IMR-90 (cell line): ENCODE data around the gene EPS15. TPM values are rescaled to one million over a fixed set of nuclear protein-coding genes. Genes with fewer than 3 reads are reported as not detected.

ENCODE experiments used
- ATAC-seq: fragments of 200-7000 bp; cut with Tn5 transposase; 2 replicates; pipeline ENCODE4 v1.9.1; 2020; ENCODE audit warnings: low read depth, mild to moderate bottlenecking, moderate library complexity
- BruUV-seq: library from RNA; stranded (reverse); fragments of 400-500 nt; replicated peaks from 2 replicates; lab custom pipeline; 2021; lab: Mats Ljungman, UMichigan
- CTCF ChIA-PET: fragments of 300-600 bp; formaldehyde crosslinking; extraction: SDS; loops from one replicate; lab custom pipeline; 2021; ENCODE audit warnings: antibody characterized with exemption; lab: Yijun Ruan, JAX
- POLR2A ChIA-PET: fragments of 300-600 bp; sonication (Branson Sonifier 250); formaldehyde crosslinking; loops from one replicate; lab custom pipeline; 2022; ENCODE audit warnings: antibody characterized with exemption; ENCODE audit not compliant: unreplicated experiment; lab: Charles Lee
- DNase-seq: peaks from one replicate; pipeline ENCODE4 v3.0.0; 2013
- H2AFZ ChIP-seq: replicated peaks from 2 replicates; pipeline ENCODE3; 2013; ENCODE audit warnings: low read length, mild to moderate bottlenecking; ENCODE audit not compliant: poor library complexity
- H2AK5ac ChIP-seq: 2 replicates; pipeline ENCODE4 v1.6.1; 2013; ENCODE audit warnings: low read depth, low read length, inconsistent platforms
- H2AK9ac ChIP-seq: replicated peaks from 2 replicates; pipeline ENCODE3; 2013; ENCODE audit warnings: mild to moderate bottlenecking, low read depth, low read length, moderate library complexity; ENCODE audit not compliant: poor library complexity
- H2BK120ac ChIP-seq: 2 replicates; pipeline ENCODE4 v1.6.1; 2013; ENCODE audit warnings: low read depth, low read length, inconsistent platforms
- H2BK15ac ChIP-seq: 3 replicates; pipeline ENCODE4 v1.6.1; 2013; ENCODE audit warnings: low read depth, low read length, inconsistent platforms
- H2BK20ac ChIP-seq: 2 replicates; pipeline ENCODE4 v1.6.1; 2013; ENCODE audit warnings: low read depth, mild to moderate bottlenecking, inconsistent platforms, low read length, moderate library complexity
- H2BK5ac ChIP-seq: 2 replicates; pipeline ENCODE4 v1.6.1; 2013; ENCODE audit warnings: mild to moderate bottlenecking, low read depth, low read length, inconsistent platforms; ENCODE audit not compliant: poor library complexity, severe bottlenecking
- H3K14ac ChIP-seq: replicated peaks from 2 replicates; pipeline ENCODE4 v1.6.1; 2013; ENCODE audit warnings: low read depth, low read length, inconsistent platforms
- H3K18ac ChIP-seq: 2 replicates; pipeline ENCODE4 v1.6.1; 2013; ENCODE audit warnings: low read depth, low read length, control low read depth
- H3K23ac ChIP-seq: 2 replicates; pipeline ENCODE4 v1.6.1; 2013; ENCODE audit warnings: low read depth, low read length, inconsistent platforms
- H3K27ac ChIP-seq: 2 replicates; pipeline ENCODE4 v1.5.1; 2013; ENCODE audit warnings: mild to moderate bottlenecking, control low read depth, low read length; ENCODE audit not compliant: insufficient read depth
- H3K27me3 ChIP-seq: 2 replicates; pipeline ENCODE4 v1.6.1; 2013; ENCODE audit warnings: low read length; ENCODE audit not compliant: control insufficient read depth, insufficient read depth
- H3K36me3 ChIP-seq: 2 replicates; pipeline ENCODE4 v1.6.1; 2013; ENCODE audit warnings: low read length, mixed read lengths; ENCODE audit not compliant: control insufficient read depth, insufficient read depth
- H3K4ac ChIP-seq: 2 replicates; pipeline ENCODE4 v1.6.1; 2013; ENCODE audit warnings: low read depth, low read length, inconsistent platforms
- H3K4me1 ChIP-seq: 2 replicates; pipeline ENCODE4 v1.6.1; 2013; ENCODE audit warnings: low read length, mixed read lengths; ENCODE audit not compliant: control insufficient read depth, insufficient read depth
- H3K4me2 ChIP-seq: 2 replicates; pipeline ENCODE4 v1.6.1; 2013; ENCODE audit warnings: low read depth, mild to moderate bottlenecking, control low read depth, low read length, moderate library complexity
- H3K4me3 ChIP-seq: 2 replicates; pipeline ENCODE4 v1.5.1; 2013; ENCODE audit warnings: low read depth, mild to moderate bottlenecking, control low read depth, low read length, moderate library complexity; ENCODE audit not compliant: insufficient read depth
- H3K56ac ChIP-seq: 2 replicates; pipeline ENCODE4 v1.6.1; 2013; ENCODE audit warnings: low read length, inconsistent platforms; ENCODE audit not compliant: insufficient read depth; ENCODE audit errors: extremely low read depth
- H3K79me1 ChIP-seq, 2 experiments: 2 replicates each; pipeline ENCODE4 v1.6.1; 2013; ENCODE audit warnings: low read length in 2 of 2, inconsistent platforms in 1 of 2, low read depth in 1 of 2
- H3K9ac ChIP-seq: 2 replicates; pipeline ENCODE4 v1.6.1; 2013; ENCODE audit warnings: low read depth, low read length, control low read depth
- H3K9me1 ChIP-seq: 2 replicates; pipeline ENCODE4 v1.6.1; 2013; ENCODE audit warnings: low read length, inconsistent platforms; ENCODE audit not compliant: insufficient read depth
- H3K9me3 ChIP-seq: 2 replicates; pipeline ENCODE4 v1.6.1; 2013; ENCODE audit warnings: low read length; ENCODE audit not compliant: control insufficient read depth, insufficient read depth
- H4K20me1 ChIP-seq: 2 replicates; pipeline ENCODE4 v1.6.1; 2013; ENCODE audit warnings: low read length, inconsistent platforms; ENCODE audit not compliant: insufficient read depth
- H4K5ac ChIP-seq: 2 replicates; pipeline ENCODE4 v1.6.1; 2013; ENCODE audit warnings: mild to moderate bottlenecking, low read depth, low read length, control low read depth
- H4K8ac ChIP-seq, 2 experiments: 2 replicates each; pipeline ENCODE4 v1.6.1; 2013; ENCODE audit warnings: low read depth in 2 of 2, low read length in 2 of 2, control low read depth in 1 of 2, inconsistent platforms in 1 of 2
- H4K91ac ChIP-seq: 2 replicates; pipeline ENCODE4 v1.6.1; 2013; ENCODE audit warnings: low read depth, low read length, inconsistent platforms; ENCODE audit not compliant: insufficient read depth
- BHLHE40 ChIP-seq: fragments of 150-350 bp; IDR thresholded peaks from 2 replicates; pipeline ENCODE4 v1.6.1; 2016; ENCODE audit warnings: mild to moderate bottlenecking, low read depth, low read length
- CHD1 ChIP-seq: IDR thresholded peaks from 2 replicates; pipeline ENCODE4 v1.6.1; 2012; ENCODE audit warnings: low read depth, low read length, improper control_type of control experiment
- MAZ ChIP-seq: IDR thresholded peaks from 2 replicates; pipeline ENCODE4 v1.6.1; 2012; ENCODE audit warnings: low read depth, mild to moderate bottlenecking, low read length, improper control_type of control experiment, moderate library complexity, borderline replicate concordance
- POLR2A ChIP-seq: IDR thresholded peaks from 2 replicates; pipeline ENCODE4 v1.6.1; 2012; ENCODE audit warnings: mild to moderate bottlenecking, low read depth, low read length
- RCOR1 ChIP-seq: IDR thresholded peaks from 2 replicates; pipeline ENCODE4 v1.6.1; 2012; ENCODE audit warnings: mild to moderate bottlenecking, low read length, improper control_type of control experiment; ENCODE audit not compliant: insufficient replicate concordance
- RFX5 ChIP-seq: IDR thresholded peaks from 2 replicates; pipeline ENCODE4 v1.8.0; 2012; ENCODE audit warnings: low read depth, mild to moderate bottlenecking, low read length, moderate library complexity
- SMC3 ChIP-seq: fragments of 150-350 bp; IDR thresholded peaks from 2 replicates; pipeline ENCODE4 v1.6.1; 2016; ENCODE audit warnings: low read depth, mild to moderate bottlenecking, antibody characterized with exemption, low read length, moderate library complexity
- dilution Hi-C: fragments of 300-500 bp; cut with HindIII; formaldehyde crosslinking; loops from one replicate; pipeline ENCODE4 v1.14.3; 2018; ENCODE audit warnings: low sequenced_read_pairs; ENCODE audit not compliant: unreplicated experiment
- in situ Hi-C: fragments of 300-500 bp; cut with MboI; formaldehyde crosslinking; loops from 3 replicates; pipeline ENCODE4 v1.14.3; 2019; ENCODE audit warnings: low sequenced_read_pairs, inconsistent platforms, mixed read lengths
- intact Hi-C: fragments of 100-400 bp; cut with micrococcal nuclease; formaldehyde crosslinking; loops from 2 replicates; pipeline ENCODE4 v1.10.0; 2022
- polyA plus RNA-seq, 3 experiments: library from polyadenylated mRNA; depleted of rRNA; stranded (reverse); fragments of >200 nt; gene quantifications; 2 replicates each; pipeline ENCODE4 v1.2.3, GENCODE V29; 2012; ENCODE audit warnings: low replicate concordance in 1 of 3
- total RNA-seq: library from RNA; depleted of rRNA; stranded (reverse); fragments of >200 nt; gene quantifications from 2 replicates; pipeline ENCODE4 v1.2.3, GENCODE V29; 2012
- TF ChIP-seq, protein P1 (sequence below): fragments of 150-350 bp; IDR thresholded peaks from 2 replicates; pipeline ENCODE4 v1.6.1; 2016; ENCODE audit warnings: low read depth, mild to moderate bottlenecking, low read length, moderate library complexity, borderline replicate concordance
- TF ChIP-seq, protein P2 (sequence below): fragments of 150-350 bp; IDR thresholded peaks from 2 replicates; pipeline ENCODE4 v1.6.1; 2017; ENCODE audit warnings: mild to moderate bottlenecking, antibody characterized with exemption, low read length, low read depth

EPS15 gene
- total and polyA plus RNA-seq, 2 of the 4 experiments (the other 2 are of a cell fraction): 17.6 to 38.0 TPM

DNA sequence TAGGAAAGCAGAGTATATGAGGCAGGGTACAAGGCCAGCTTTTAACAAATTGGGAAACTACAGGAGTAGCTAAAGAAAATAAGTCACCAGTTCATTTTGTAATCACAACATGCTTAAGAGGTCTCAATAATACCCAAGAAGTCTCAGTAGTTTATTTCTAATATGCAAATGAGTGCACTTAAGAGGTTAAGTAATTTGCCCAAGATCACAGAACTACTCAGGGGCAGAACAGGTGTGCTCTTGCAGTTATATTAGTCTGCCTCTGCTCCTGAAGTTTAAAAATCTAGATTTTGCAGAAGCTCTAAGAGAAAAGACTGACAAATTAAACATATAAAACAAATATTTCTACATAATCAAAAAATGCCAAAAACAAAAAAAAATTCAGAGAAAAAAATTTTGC, 6.9 kb downstream of the EPS15 start:
- Histone ChIP-seq H4K5ac (no peak overlapping the region), H3K79me1 (peaks cover 10 to 53% of the 10 kb centered on the region in 2 experiments), H3K9ac (no peak overlapping the region), H3K4me2 (no peak overlapping the region), H3K27ac (no peak overlapping the region), H2AK9ac (no peak overlapping the region), H3K23ac (no peak overlapping the region), H3K14ac (no peak overlapping the region), H3K9me1 (no peaks in the 10 kb centered on the region), H4K8ac (no peak overlapping the region), H3K27me3 (no peaks in the 10 kb centered on the region), H3K56ac (no peak overlapping the region), H3K36me3 (no peaks in the 10 kb centered on the region), H2AK5ac (no peak overlapping the region), H3K4me1 (peaks cover 3% of the 10 kb centered on the region; the same call in 1 of the 2 replicates), H2BK20ac (no peak overlapping the region), H2BK120ac (no peak overlapping the region), H3K18ac (no peak overlapping the region), H3K4ac (no peak overlapping the region), H3K4me3 (no peak overlapping the region), H2BK15ac (no peak overlapping the region), H2BK5ac (no peak overlapping the region), H2AFZ (no peak overlapping the region), H4K20me1 (peaks cover 18% of the 10 kb centered on the region; the same call in 1 of the 2 replicates), H3K9me3 (no peaks in the 10 kb centered on the region), H4K91ac (no peak overlapping the region)
- TF ChIP-seq POLR2A (no peak), BHLHE40 (no peak), CHD1 (no peak), SMC3 (no peak), RFX5 (no peak), MAZ (no peak), RCOR1 (no peak)
- TF ChIP-seq, protein P1, sequence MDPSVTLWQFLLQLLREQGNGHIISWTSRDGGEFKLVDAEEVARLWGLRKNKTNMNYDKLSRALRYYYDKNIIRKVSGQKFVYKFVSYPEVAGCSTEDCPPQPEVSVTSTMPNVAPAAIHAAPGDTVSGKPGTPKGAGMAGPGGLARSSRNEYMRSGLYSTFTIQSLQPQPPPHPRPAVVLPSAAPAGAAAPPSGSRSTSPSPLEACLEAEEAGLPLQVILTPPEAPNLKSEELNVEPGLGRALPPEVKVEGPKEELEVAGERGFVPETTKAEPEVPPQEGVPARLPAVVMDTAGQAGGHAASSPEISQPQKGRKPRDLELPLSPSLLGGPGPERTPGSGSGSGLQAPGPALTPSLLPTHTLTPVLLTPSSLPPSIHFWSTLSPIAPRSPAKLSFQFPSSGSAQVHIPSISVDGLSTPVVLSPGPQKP: no peak
- TF ChIP-seq, protein P2, sequence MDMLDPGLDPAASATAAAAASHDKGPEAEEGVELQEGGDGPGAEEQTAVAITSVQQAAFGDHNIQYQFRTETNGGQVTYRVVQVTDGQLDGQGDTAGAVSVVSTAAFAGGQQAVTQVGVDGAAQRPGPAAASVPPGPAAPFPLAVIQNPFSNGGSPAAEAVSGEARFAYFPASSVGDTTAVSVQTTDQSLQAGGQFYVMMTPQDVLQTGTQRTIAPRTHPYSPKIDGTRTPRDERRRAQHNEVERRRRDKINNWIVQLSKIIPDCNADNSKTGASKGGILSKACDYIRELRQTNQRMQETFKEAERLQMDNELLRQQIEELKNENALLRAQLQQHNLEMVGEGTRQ: no peak
- ChIA-PET POLR2A (no interaction called here), CTCF (no interaction called here)
- DNase-seq: no peak
- dilution Hi-C loops (no loop called here), intact Hi-C loops (no loop called here), in situ Hi-C loops (no loop called here)
- BruUV-seq: no TSS peak
- no peak for ATAC-seq
